EL (cell line): ENCODE results near the gene CYFIP1.

Source experiments
- DNase-seq: peaks from one replicate; pipeline ENCODE4 v3.0.0-alpha.2; 2016

CYFIP1 gene

DNA sequence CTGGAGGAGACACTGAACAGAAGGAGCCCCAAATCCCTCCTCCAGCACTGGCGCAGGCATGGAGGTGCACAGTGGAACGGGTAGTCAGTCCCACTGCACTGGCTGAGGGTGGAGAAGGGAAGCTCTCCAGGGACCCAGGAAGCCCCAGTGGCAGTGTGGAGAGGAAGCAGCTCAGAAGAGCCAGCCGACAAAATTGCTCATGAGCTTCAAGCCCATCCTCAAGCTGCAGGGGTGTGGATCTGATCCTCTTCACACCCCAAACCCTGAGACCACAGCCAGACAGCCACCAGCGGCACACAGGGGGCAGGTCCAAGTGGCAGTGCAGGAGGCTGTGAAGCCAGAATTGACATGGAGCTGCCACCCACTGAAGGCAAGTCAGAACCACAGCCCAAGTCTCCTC is 32.1 kb downstream of the CYFIP1 start:
- no peak for DNase-seq

DNA sequence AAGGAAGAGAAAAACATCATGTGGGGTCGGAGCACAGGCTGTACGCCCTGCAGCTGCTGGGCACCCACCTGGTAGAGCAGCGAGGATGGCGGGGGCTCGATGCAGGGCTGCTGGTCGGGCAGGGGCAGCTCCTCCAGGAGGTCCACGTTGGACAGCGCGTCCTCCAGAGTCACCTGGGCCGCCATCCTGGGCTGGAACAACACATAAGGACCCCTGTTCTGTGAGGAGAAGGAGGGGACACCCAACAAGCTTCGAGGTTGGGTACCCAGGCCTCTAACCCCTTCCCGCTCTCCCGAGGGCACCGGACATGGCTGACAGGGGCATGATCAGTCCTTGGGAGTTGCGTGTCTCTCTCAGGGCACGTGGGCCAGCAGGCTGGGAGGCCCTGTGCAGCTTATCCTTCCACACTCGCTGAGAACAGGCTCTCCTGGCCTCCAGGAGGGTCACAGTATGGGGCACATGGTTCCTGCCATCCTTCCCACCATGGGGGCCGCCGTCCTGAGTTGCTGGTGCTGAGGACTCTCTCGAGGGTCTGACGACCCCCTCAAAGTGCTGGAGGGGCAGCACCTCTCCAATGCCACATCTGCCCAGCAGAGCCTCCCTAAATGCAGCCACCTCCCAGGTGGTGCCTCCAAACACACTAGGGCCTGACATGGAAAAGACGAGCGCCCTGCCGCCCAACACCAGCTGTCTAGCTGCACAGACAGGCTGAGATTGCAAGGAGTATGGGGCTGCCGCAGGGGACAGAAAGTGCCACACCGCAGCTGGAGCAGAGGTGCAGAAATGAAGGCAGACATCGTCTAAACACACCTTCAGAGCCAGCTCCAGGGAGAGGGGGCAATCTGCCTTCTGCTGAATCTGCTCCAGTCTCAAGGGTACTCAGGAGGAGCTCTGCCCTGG is 32.8 kb downstream of the CYFIP1 start:
- no peak for DNase-seq

DNA sequence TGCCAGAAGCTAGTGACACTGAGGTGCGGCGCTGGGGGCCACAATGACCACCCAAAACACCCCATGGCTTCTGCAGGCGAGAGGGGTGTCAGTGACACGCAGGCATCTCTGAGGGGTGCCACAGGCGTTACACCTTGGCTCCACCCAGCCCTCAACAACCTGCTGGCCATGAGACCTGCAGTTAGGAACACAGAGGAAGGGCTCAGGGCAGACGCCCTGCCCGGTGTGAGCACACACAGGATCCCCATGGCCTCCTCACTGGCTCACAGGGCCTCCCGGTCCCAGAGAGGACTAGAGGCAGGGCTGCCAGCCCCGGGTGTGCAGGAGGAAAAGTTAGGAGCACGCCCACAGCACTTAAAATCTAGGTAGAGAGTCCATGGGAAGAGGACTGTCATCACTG is 35.1 kb downstream of the CYFIP1 start:
- no peak for DNase-seq

DNA sequence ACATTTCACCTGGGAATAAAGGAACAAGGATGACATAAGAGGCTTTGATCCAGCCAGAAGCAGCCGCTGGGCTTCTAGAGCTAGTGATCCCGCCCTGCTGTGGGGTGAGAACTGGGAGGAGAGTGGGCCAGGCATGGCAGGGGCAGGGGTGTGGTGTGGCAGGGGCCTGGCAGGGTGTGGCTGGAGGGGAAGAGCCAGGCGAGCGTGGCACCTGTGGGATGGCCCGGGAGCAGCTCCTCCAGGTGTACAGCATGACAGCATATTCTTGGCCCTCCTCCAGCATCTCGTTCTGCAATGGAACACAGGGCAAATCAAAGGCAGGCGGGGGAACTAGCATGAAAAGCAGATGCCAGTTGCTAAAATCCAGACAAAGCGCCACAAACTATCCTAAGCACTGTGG is 35.5 kb downstream of the CYFIP1 start:
- DNase-seq: no peak

DNA sequence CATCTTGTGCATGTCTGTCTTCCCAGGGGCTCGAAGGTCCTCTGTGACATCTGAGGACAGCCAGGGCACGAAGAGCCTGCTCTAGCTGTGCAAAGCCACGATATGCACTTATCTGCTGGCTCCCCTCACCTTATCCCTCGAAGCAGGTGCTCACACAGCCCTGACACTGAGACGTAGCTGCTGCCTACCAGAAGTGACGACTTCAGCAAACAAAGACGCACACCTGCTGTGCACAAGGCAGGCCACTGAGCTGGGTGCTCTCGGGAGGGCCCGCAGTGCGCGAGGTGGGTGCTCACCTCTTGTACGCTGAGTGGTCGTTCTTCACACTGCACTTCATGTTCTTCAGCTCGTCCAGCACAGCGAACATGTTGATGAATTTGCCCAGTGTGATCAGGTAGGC is 37.3 kb downstream of the CYFIP1 start:
- no peak for DNase-seq

DNA sequence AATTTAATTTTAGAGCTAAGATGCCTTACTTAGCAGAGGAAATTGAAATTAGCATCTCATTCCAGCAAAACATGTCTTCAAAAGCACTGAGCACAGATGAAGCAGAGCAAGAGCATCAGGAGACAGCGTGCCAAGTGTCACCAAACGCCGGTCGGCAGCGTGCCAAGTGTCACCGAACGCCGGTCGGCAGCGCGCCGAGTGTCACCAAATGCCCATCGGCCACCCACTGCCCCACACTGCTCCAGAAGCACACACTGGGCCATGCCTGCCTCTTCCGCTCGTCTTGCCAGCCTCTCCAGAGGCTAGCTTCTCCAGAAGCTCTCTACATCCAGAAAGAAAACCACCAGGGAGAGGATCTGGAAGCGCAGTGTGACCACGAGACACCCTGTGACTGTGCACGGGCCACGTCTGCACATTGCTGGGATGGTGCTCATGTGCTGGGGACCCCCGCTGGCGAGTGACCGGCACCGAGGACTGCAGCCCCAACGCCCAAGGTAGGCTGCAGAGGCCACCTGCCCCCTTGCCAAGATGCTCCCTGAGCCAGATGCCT is 37.8 kb downstream of the CYFIP1 start:
- no peak for DNase-seq

DNA sequence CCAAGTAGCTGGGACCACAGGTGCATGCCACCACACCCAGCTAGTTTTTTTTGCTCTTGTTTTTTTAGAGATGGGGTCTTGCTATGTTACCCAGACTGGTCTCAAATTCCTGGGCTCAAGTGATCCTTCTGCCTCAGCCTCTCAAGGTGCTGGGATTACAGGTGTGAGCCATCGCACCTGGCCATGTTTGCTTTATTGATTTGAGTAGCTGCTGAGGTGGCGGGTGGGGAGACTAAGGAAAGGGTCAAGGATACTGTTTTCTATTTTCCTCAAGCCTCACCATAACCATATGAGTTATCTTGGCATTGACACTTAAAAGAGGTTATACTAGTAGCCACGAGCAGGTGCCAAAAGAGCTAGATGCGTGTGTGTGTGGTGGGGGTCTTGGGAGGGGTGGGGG is 39.0 kb downstream of the CYFIP1 start:
- DNase-seq: no peak

DNA sequence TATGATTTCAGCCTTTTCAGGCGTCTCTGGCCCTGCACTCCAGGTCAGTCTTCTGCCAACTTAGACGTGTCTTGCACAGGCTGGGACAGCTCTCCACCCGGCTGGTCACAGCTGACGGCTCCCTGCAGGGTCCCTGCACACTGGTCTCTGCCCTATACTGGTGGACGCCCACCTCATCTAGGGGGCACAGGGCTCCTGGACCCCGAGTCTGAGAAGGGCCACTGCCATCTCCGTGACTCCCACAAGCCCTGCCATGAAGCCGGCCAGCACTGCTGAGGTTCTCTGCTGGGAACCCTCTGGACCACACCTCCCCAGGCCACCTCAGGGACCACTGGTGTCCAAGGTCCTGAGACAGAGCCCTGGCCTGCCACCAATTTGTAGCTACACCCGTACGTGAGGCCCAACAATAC is 40.5 kb downstream of the CYFIP1 start:
- no peak for DNase-seq

DNA sequence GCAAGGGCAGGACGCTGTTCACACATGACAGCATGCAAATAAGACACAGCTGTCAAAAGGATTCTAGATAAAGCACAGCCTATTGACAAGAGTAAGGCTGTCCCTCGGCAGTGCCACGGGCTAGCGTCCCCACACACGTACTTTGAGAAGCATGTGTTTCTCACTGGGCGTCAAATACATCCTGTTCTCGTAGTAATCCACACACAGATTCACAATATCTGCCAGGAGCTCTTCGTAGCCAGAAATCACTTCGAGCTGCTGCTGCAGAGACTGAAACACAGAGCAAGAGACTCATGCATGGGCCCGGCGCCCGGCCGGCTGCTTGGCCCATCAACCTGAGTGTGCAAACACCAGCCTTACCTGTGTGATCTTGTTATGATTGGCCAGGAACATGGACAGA is 41.1 kb downstream of the CYFIP1 start:
- no peak for DNase-seq

DNA sequence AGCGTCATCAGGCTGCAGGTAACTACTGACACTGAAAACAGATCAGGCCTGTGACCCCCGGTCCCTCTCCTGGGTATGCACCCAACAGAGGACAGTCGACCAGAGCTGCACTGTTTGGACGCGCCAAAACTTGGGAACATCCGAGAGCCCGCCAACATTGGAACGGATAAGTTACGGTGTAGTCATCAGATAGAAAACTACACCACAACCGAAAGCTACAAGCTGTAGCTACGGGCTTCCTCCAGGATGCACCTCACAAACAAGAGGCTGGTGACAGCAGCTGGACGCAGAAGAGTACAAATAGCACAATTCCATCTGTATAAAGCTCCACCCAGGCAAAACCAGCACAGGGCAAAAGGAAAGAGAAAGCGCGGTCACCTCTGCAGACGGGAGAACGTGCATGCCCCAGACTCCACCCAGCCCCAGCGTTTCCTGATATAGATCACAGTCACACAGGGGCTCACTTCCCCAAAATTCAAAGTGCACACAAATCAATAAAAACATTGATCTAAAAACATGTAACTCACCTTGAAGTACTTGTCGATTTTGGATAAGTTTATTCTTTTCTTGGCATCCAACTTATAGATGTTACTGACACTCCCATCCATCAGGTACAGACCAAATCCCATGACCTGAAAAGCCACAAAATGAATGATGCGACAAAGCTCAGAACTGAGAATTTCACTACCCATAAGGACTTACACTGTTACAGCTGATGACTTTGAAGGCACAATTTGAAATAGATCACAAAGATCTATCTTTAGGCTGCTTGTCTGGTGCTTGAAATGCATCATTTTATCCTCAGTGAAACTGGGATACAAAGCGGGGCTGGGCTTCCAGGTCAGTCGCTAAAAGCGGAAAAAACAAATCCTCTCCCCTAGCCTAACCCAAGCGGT is 43.3 kb downstream of the CYFIP1 start:
- no peak for DNase-seq

DNA sequence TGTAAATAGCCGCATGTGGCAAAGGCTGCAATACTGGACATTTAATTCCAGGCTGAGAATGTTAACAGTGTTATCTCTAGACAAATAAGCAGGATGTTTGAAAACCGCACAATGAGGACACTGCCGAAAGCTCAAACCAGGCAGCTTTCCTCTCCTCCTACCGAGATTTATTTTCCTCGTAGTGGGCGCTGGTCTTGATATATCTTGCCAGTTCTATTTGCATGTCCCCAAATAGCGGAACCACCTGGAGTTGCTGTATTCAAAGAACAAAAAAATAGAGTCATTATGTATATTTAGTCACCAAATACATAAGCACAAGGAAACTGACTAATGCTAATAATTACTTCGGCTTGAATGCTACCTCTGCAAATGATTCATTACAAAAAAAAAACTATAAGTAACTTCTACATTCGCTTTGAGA is 46.5 kb downstream of the CYFIP1 start:
- no peak for DNase-seq

DNA sequence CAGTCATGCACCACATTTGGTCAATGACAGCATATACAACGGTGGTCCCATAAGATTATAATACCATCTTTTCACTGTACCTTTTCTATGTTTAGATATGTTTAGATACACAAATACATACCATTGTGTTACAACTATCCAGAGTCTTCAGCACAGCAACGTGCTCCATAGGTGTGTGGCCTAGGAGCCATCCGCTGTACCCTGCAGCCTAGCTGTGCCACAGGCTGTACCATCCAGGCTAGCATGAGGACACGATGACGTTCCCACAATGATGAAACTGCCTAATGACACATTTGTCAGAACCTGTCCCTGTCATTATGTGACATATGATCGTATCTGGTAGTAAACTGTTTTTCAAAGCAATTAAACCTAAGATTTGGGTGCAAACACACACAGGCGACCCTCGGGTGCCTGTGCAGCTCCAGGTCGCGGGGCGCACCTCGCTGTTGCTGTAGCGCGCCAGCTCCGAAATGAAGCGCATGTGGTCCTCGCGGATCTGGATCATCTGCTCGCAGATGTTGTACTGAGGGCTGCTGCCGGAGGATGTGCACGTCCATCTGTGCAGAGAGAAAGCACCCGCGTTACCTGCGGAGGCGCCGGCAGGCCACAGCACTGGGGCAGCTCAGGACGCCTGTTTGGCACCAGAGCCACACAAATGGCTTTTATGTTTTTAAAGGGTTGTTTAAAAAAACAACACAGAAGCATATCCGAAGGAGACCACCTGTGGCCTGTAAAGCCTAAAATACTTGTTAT is 48.2 kb downstream of the CYFIP1 start:
- DNase-seq: no peak

DNA sequence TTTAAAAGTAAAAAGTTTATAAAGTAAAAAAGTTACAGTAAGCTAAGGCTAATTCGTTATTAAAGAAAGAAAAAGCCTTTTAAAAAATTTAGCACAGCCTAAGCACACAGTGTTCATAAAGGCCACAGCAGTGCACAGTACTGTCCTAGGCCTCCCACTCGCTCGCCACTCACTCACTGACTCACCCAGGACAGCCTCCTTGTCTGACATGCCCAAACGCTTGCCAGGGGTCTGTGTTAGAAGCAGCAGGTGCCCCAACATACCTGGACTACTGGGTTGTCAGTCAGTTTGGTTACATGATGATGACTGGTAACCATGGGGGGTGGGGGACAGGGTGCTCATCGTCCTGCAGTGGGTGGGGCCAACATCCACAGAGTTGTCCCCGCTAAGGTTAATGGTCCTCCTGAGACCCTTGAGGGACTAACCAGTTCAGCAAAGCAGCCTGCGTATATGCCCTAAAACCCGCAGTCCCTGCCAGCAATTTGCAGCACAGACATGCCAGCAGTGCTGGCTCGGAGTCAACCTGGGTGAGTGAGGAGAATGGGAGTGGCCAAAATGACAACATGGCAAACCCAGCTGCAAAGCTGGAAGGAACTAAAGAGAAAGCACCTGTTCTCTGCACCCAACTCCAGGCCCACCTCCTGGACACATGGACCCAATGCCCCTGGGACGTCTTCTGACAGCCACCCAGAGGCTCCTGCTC is 49.2 kb downstream of the CYFIP1 start:
- peak; percentile 7 for DNase-seq

DNA sequence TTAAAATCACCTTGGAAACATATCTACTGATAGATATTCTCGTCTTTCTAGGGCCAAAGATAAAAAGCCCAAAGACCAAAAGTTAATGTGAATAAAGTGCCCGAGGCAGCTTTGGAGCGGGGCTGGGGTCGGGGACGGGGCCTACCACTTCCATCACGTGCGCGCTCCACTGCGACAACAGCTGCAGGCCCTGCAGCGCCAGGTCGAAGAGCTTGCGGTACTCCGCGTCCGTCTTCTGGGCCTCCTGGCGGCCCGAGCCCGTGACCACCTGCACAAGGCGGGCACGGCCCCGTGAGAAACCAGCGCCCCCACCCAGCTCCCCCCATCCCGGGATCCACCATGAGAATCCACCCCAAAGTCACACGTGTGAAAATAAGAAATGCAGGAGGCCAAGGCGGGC is 52.4 kb downstream of the CYFIP1 start:
- no peak for DNase-seq

DNA sequence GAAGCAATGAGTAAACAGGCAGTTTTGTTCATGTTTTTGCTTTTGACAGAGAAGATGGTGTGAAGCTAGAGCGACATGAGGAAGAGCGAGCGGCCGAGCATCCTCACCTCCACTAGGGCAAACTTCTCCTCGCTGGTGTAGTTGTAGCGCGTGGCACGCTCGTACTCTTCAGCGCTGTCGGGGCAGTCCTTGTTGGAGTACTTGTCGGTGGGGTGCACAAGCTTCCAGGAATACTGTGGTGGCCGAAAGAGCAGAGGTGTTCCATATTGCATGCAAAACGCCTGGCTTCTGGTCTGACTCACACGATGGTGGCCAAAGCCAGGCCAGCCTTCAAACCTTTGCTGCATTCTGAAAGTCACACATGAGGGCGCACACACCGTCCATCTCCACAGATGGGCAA is 54.3 kb downstream of the CYFIP1 start:
- no peak for DNase-seq

DNA sequence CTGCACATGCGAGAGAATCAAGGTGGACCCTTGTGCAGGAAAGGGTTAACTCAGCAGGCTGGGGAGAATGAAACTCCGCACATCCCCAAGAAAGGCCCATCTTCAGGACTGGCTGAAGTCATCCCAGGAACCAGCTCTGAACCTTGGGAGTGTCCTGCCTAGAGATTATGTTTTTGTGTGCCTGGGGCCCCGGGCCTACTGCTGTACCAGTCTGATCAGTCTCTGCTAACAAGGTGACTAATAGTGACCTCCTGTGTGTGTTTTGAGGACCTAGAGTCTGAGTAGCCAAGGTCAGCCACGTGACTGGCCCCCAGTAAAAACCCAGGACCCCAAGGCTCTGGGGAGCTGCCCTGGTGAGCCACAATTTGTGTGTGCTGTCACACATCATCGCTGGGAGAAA is 58.2 kb downstream of the CYFIP1 start:
- DNase-seq: no peak

DNA sequence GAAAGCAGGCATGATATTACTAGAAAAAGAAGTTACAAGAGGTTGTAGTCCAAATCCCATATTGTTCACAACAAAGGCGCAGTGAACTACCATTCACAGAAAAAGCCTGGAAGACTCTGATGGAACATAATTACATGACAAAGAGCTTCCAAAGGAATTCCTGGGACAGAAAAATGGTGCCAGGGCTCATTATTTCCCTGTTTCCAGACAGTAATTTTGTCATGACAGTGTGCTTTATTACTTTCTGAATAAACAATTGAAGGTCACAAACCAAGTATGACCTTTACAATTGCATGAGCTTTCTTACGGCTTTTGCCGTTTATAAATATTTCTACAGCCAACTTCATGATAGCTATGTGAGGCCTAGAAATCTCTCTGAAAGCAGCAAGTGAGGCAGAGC is 61.0 kb downstream of the CYFIP1 start:
- no peak for DNase-seq

DNA sequence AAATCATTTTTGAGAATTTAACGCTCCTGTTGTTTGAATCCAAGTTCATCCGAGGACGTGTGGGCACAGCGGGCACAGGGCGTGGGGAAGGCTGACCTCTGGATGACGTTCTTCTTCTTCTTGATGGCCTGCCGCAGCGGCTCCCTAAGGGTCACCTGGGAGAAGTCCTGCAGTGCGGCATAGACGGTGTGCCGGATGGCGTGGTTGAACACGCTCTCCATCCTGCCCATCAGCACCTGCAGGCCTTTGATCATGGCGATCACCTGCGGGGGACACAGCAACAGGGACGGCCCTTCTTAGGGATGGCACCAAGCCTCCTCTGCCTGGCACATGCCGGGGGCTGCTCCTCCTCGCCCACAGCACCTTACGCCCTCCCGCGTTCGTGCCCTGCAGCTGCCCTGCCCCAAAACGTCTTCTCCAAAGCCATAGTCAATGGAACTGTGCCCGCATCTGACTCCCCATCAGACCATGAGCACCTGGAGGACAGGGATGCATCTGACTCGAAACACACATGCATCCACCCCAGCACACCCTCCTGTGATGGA is 61.5 kb downstream of the CYFIP1 start:
- no peak for DNase-seq

DNA sequence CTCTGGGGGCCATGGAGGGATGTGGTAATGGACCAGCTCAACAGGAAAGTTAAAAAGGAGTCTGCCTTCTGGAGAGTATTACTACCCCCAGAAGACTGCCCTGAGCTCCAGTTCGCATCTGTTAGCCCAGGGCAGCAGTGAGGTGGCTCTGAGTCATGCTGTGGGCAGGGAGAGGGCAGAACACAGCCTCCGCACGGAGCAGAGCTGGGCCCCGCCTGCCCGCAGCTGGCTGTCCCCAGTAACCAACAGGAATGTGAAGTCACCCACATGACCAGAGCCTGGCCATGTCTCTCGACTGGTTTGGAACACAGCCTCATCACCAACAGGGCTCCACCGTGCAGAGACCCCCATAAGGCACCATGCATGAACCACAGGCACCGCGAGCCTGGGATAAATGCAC is 62.1 kb downstream of the CYFIP1 start:
- DNase-seq: peak; percentile 78

DNA sequence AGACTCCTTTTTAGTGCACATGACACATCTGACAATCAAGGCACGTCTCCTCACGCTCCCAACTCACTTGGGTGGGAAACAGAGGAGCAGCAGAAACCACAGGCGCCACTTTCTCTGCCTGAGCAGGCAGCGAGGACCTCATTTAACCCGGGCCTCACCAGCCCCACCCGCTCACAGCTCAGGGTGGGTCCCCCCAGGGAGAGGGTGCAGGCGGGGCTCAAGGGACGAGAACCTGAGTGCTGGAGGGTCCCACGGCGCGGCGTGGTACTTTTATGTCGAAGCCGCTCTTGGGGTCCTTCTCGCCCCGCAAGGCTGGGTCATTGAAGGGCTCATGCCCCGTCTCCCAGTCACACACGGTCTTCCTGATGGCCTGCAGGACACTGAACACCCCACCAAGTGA is 62.6 kb downstream of the CYFIP1 start:
- no peak for DNase-seq

DNA sequence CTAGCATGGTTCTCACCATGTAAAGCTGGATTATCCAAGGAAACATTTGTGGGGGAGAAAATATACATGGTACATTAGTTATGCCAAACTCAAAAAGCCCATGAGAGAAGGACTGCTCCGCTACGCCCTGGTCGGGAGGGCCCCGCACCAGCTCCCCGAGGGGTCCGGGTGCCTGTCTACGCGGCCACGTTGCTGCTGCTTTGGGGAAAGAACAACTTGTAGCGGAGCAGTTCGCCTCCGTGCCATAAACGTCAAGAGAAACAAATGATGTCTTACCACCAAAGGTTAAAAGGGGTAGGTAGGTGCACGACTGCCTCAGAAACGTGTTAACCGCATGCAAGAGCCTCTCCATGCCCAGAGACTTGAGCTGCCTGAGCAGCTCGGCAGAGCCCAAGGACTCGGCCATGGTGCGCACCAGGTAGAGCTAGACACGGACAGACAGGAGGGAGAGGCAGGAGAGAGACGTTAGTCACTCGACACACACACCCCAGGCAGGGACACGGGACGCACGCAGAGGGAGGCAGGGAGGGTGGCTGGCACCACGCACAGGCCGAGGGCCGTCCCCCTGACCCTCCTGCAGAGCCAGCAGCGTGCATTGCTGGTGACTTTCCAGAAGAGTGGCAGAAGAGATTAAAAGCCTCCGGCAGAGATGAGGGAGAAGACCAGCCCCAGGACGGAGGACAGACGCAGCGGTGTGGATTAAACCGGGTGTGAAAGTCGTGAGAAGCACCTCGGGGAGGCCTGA is 63.4 kb downstream of the CYFIP1 start:
- DNase-seq: no peak
